ENCODE measurements around the gene ANXA11.

The ANXA11 gene

GRCh38 chr10:80186364-80187012, 18.8 kb downstream of the ANXA11 start:
- H3K27ac ChIP-seq: no peak overlapping the region
- no peak for DNase-seq

GRCh38 chr10:80185578-80186299, 19.6 kb downstream of the ANXA11 start:
- no peak overlapping the region for H3K4me3 ChIP-seq (ENCODE audit: low read depth, low read length)
- H3K27me3 ChIP-seq (replicated peaks): no peaks in the 10 kb centered on the region
- peaks cover 9% of the 10 kb centered on the region for H3K36me3 ChIP-seq (replicated peaks)
- DNase-seq: no peak
- TF ChIP-seq, protein P1, sequence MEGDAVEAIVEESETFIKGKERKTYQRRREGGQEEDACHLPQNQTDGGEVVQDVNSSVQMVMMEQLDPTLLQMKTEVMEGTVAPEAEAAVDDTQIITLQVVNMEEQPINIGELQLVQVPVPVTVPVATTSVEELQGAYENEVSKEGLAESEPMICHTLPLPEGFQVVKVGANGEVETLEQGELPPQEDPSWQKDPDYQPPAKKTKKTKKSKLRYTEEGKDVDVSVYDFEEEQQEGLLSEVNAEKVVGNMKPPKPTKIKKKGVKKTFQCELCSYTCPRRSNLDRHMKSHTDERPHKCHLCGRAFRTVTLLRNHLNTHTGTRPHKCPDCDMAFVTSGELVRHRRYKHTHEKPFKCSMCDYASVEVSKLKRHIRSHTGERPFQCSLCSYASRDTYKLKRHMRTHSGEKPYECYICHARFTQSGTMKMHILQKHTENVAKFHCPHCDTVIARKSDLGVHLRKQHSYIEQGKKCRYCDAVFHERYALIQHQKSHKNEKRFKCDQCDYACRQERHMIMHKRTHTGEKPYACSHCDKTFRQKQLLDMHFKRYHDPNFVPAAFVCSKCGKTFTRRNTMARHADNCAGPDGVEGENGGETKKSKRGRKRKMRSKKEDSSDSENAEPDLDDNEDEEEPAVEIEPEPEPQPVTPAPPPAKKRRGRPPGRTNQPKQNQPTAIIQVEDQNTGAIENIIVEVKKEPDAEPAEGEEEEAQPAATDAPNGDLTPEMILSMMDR (IDR thresholded peaks at IDR 0.05; ENCODE audit: low read depth, low read length, missing control alignments): no peak
- in situ Hi-C loops (cut with HindIII; ENCODE audit: low pct_ligation_motif_present, low sequenced_read_pairs): no loop called here
- no peak overlapping the region for H3K27ac ChIP-seq

More at GRCh38 chr10:80186364-80187012, 18.8 kb downstream of the ANXA11 start:
- H3K36me3 ChIP-seq (replicated peaks): peaks cover 9% of the 10 kb centered on the region
- H3K27me3 ChIP-seq (replicated peaks): no peaks in the 10 kb centered on the region
- no peak overlapping the region for H3K4me3 ChIP-seq (ENCODE audit: low read depth, low read length)
- TF ChIP-seq, protein P1 (IDR thresholded peaks at IDR 0.05; ENCODE audit: low read depth, low read length, missing control alignments): no peak
- in situ Hi-C loops (cut with HindIII; ENCODE audit: low pct_ligation_motif_present, low sequenced_read_pairs): no loop called here

DNA sequence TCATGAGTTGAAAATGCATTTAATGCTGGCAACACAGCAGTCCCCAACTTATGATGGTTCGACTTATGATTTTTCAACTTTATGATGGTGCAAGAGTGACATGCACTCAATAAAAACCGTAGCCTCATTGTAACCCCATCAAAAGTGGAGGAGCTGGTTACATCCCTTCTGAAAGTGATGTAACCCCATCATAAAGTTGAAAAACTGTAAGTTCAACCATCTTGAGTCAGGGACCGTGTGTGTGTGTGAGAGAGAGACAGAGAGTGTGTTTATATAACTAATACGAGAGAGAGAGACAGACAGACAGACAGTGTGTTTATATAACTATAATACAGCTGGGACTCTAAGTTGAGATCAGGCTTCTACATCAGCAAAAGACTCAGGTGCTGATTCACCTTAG, 21.0 kb downstream of the ANXA11 start:
- no peaks in the 10 kb centered on the region for H3K27me3 ChIP-seq (replicated peaks)
- no peak overlapping the region for H3K4me3 ChIP-seq (ENCODE audit: low read depth, low read length)
- TF ChIP-seq, protein P1 (IDR thresholded peaks at IDR 0.05; ENCODE audit: low read depth, low read length, missing control alignments): no peak
- in situ Hi-C loops (cut with HindIII; ENCODE audit: low pct_ligation_motif_present, low sequenced_read_pairs): no loop called here
- peaks cover 17% of the 10 kb centered on the region for H3K36me3 ChIP-seq (replicated peaks)
- no peak for DNase-seq
- no peak overlapping the region for H3K27ac ChIP-seq

DNA sequence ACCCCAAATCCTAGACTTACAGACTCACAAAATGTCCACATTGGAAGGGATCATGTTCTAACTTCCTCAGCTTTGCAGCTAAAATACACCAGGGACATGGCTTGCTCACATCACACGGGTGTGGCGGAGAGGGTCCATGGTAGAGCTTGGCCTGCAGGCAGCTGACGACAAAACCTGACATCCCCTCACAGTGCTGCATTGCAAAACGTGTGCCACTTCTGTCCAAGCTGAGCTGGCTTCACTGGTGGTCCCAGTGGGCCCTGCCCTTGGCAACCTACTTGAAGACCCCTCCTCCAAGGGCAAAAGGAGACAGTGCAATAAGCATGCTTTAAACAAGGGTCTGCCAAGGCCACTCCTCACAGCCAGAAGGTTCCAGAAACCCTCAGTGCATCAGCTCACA, 21.9 kb downstream of the ANXA11 start:
- in situ Hi-C loops (cut with HindIII; ENCODE audit: low pct_ligation_motif_present, low sequenced_read_pairs): no loop called here
- no peak overlapping the region for H3K4me3 ChIP-seq (ENCODE audit: low read depth, low read length)
- no peak for DNase-seq
- H3K27ac ChIP-seq: no peak overlapping the region
- H3K27me3 ChIP-seq (replicated peaks): no peaks in the 10 kb centered on the region
- peaks cover 17% of the 10 kb centered on the region for H3K36me3 ChIP-seq (replicated peaks)
- TF ChIP-seq, protein P1 (IDR thresholded peaks at IDR 0.05; ENCODE audit: low read depth, low read length, missing control alignments): no peak

DNA sequence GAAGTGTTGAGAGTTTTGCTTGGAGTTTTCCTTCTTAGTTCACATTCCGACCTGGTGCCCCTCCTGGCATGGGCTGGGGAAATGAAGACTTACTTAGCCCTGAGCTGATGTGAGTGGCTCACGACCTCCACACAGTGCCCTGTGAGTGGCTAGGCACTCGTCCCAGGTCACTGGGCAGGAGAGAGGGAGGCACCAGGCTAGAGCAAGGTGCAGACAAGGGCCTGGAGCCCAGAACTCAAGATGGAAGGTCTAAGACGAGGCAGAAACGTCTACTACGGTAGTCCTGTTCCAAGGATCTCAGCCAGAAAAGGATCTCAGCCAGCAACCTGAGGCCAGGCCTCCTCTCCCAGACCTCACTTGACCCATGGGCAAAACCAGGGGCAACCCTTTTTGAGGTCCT, 22.4 kb downstream of the ANXA11 start:
- in situ Hi-C loops (cut with HindIII; ENCODE audit: low pct_ligation_motif_present, low sequenced_read_pairs): no loop called here
- no peaks in the 10 kb centered on the region for H3K27me3 ChIP-seq (replicated peaks)
- no peak overlapping the region for H3K27ac ChIP-seq
- TF ChIP-seq, protein P1 (IDR thresholded peaks at IDR 0.05; ENCODE audit: low read depth, low read length, missing control alignments): no peak
- DNase-seq: no peak
- no peak overlapping the region for H3K4me3 ChIP-seq (ENCODE audit: low read depth, low read length)
- H3K36me3 ChIP-seq (replicated peaks): peaks cover 17% of the 10 kb centered on the region

Measured in brain microvascular endothelial cell (primary cell).